Measurements from ENCODE around the gene CEP43. TPM values are rescaled to one million over a fixed set of nuclear protein-coding genes. Genes with fewer than 3 reads are reported as not detected.
A peak's percentile ranks its signal among the peaks of the same experiment; 100 is the strongest.

CEP43 gene
- total and polyA plus RNA-seq, 10 of the 15 experiments (the other 5 are each of a cell fraction or from before 2014, with no cell fraction given): 7.7 to 49.9 (median 24.6) TPM

GRCh38 chr6:166950443-166950821 is 48.8 kb upstream of the CEP43 start:
- ChIA-PET CTCF (interaction anchor here (0.8 to 5.0 kb wide), 9 partner anchors 9 to 191 kb away, joined by 3 to 26 read pairs (median 11); partner anchors contain the start of genes CCR6 and CEP43), POLR2A (interaction anchor here (0.6 to 1.8 kb wide), 7 partner anchors 9 to 163 kb away, joined by 3 to 6 read pairs (median 3); partner anchors contain the start of gene CEP43), RAD21 (ENCODE audit: unreplicated experiment) (interaction anchor here (0.8 to 8.0 kb wide), 9 partner anchors 8 to 191 kb away, joined by 3 to 79 read pairs (median 5); no protein-coding TSS in a partner anchor), SMC1A (ENCODE audit: uncharacterized antibody, unreplicated experiment) (interaction anchor here (0.9 to 4.4 kb wide), 15 partner anchors 9 to 191 kb away, joined by 3 to 19 read pairs (median 7); partner anchors contain the start of genes CCR6 and CEP43)
- Histone ChIP-seq H3K79me2 (ENCODE audit: control insufficient read depth, insufficient read depth, low read length) (peaks cover 60% of the 10 kb centered on the region), H3K27ac (ENCODE audit: control insufficient read depth, insufficient read depth) (peak overlapping the region; percentile 96), H3K27me3 (replicated peaks in 1 of 2; ENCODE audit: control insufficient read depth in 2 of 2, insufficient read depth in 2 of 2, low read length in 1 of 2) (no peaks in the 10 kb centered on the region), H3K9me3 (replicated peaks; ENCODE audit: control insufficient read depth, insufficient read depth, low read length) (no peaks in the 10 kb centered on the region), H2AFZ (ENCODE audit: control insufficient read depth, low read depth, low read length) (no peak overlapping the region), H4K20me1 (ENCODE audit: control insufficient read depth, insufficient read depth) (no peaks in the 10 kb centered on the region), H3K4me2 (ENCODE audit: control insufficient read depth, insufficient read depth) (peak overlapping the region; percentile 99), H3K4me1 (ENCODE audit: control insufficient read depth, insufficient read depth, low read length) (peaks cover 42% of the 10 kb centered on the region), H3K4me3 (peak overlapping the region; percentile 71), H3K9ac (ENCODE audit: control insufficient read depth, insufficient read depth, low read length) (peak overlapping the region; percentile 69), H3K36me3 (ENCODE audit: control insufficient read depth in 2 of 2, insufficient read depth in 2 of 2, low read length in 1 of 2) (peaks cover 18 to 20% of the 10 kb centered on the region in 2 experiments)
- intact Hi-C loops (cut with micrococcal nuclease; ENCODE audit: unreplicated experiment): loop anchor here (2.0 to 10.0 kb wide), 6 partner anchors 38 to 202 kb away; partner anchors contain the start of genes CCR6 and CEP43
- BruUV-seq (replicated peaks): no TSS peak
- FAIRE-seq (peak; percentile 90), DNase-seq (ENCODE audit: low read depth, low spot score) (no peak), ATAC-seq (peak; percentile 68)
- WGBS (ENCODE audit: insufficient coverage, insufficient replicate concordance, low lambda C conversion rate, missing lambda C conversion rate): 2% methylated on average over 10 of the region's 10 CpGs
- in situ Hi-C loops (cut with MboI): no loop called here
- TF ChIP-seq HDAC2 (IDR thresholded peaks at IDR 0.05): no peak
- no peak for TF ChIP-seq EED (IDR thresholded peaks at IDR 0.05; ENCODE audit: low read depth)
- TF ChIP-seq JUND (IDR thresholded peaks at IDR 0.05; ENCODE audit: low read depth, low read length): no peak
- no peak for TF ChIP-seq CBX5 (IDR thresholded peaks at IDR 0.05; ENCODE audit: low read depth)
- 0 out of 2 replicates have a peak, but pooled peaks have one; percentile 3 for TF ChIP-seq MTA3 (IDR thresholded peaks at IDR 0.05; ENCODE audit: borderline replicate concordance, low read length)
- TF ChIP-seq PRDM15 (CRISPR knock-in tag; IDR thresholded peaks at IDR 0.05): no peak
- TF ChIP-seq IRF4 (IDR thresholded peaks at IDR 0.05; ENCODE audit: low read depth, low read length): peak; percentile 57; the same call in 1 of the 2 replicates
- no peak for TF ChIP-seq KLF5 (IDR thresholded peaks at IDR 0.05; ENCODE audit: partially characterized antibody)
- peak; percentile 74 to 82 for TF ChIP-seq BHLHE40 (IDR thresholded peaks at IDR 0.05; ENCODE audit: borderline replicate concordance in 1 of 2, low read depth in 2 of 2, low read length in 1 of 2)
- 0 out of 2 replicates have a peak, but pooled peaks have one; percentile 48 for TF ChIP-seq LARP7 (IDR thresholded peaks at IDR 0.05)
- TF ChIP-seq SREBF1 (IDR thresholded peaks at IDR 0.05; ENCODE audit: low read length): no peak
- TF ChIP-seq RFX5 (IDR thresholded peaks at IDR 0.05; ENCODE audit: low read depth, low read length): no peak
- no peak for TF ChIP-seq RAD51 (IDR thresholded peaks at IDR 0.05)
- no peak for TF ChIP-seq ZNF384 (IDR thresholded peaks at IDR 0.05; ENCODE audit: borderline replicate concordance, low read depth, low read length)
- peak; percentile 76 for TF ChIP-seq POLR2A (IDR thresholded peaks at IDR 0.05; ENCODE audit: low read depth, low read length)
- TF ChIP-seq HCFC1 (IDR thresholded peaks at IDR 0.05; ENCODE audit: low read length): no peak
- no peak for TF ChIP-seq NFIC (IDR thresholded peaks at IDR 0.05; ENCODE audit: low read depth, low read length)
- TF ChIP-seq HDAC6 (IDR thresholded peaks at IDR 0.05; ENCODE audit: unreplicated experiment): no peak
- TF ChIP-seq MXI1 (IDR thresholded peaks at IDR 0.05; ENCODE audit: low read depth, low read length): 0 out of 2 replicates have a peak, but pooled peaks have one; percentile 69
- no peak for TF ChIP-seq IKZF1 (conservative IDR thresholded peaks at IDR 0.05)
- TF ChIP-seq ESRRA (IDR thresholded peaks at IDR 0.05; ENCODE audit: low read length): no peak
- TF ChIP-seq JUNB (IDR thresholded peaks at IDR 0.05): peak; percentile 42
- TF ChIP-seq CHD1 (IDR thresholded peaks at IDR 0.05; ENCODE audit: low read depth, low read length): no peak
- no peak for TF ChIP-seq MEF2B (IDR thresholded peaks at IDR 0.05; ENCODE audit: partially characterized antibody, poor library complexity, severe bottlenecking)
- TF ChIP-seq FOXK2 (IDR thresholded peaks at IDR 0.05): no peak
